DOHH2 (cell line): ENCODE measurements around the gene MSTO1.

Experiments used
- EZH2phosphoT487 ChIP-seq: fragments of 200-600 bp; sonication (generic); IDR thresholded peaks from 2 replicates; pipeline ENCODE4 v1.6.1; 2017; ENCODE audit warnings: borderline replicate concordance, mild to moderate bottlenecking, antibody characterized with exemption, low read length, moderate library complexity, mixed read lengths
- TF ChIP-seq, protein P1 (sequence below): fragments of 200-600 bp; sonication (generic); IDR thresholded peaks from one replicate; pipeline ENCODE4 v1.5.1; 2014; ENCODE audit warnings: antibody characterized with exemption, mild to moderate bottlenecking, low read depth, low read length; ENCODE audit not compliant: poor library complexity, severe bottlenecking

DNA sequence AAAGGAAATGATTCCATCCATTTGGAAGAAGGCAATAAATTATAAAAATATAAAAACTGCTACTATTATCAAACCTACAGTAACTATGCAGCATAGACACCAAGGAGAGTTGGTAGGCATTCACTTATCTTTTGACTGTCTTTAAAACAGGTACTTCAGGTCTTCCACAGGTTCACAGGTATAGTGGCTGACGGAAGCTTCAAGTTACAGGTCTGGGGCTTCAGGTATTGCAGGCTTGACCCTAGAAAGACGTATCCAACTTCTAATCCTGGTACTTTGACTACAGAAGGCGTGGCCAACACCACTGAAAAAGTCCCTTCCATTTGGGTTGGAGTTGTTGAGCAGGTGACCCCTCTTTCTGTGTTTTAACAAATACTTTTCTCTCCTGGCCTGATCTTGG is 42.9 kb downstream of the MSTO1 start:
- TF ChIP-seq, protein P1, sequence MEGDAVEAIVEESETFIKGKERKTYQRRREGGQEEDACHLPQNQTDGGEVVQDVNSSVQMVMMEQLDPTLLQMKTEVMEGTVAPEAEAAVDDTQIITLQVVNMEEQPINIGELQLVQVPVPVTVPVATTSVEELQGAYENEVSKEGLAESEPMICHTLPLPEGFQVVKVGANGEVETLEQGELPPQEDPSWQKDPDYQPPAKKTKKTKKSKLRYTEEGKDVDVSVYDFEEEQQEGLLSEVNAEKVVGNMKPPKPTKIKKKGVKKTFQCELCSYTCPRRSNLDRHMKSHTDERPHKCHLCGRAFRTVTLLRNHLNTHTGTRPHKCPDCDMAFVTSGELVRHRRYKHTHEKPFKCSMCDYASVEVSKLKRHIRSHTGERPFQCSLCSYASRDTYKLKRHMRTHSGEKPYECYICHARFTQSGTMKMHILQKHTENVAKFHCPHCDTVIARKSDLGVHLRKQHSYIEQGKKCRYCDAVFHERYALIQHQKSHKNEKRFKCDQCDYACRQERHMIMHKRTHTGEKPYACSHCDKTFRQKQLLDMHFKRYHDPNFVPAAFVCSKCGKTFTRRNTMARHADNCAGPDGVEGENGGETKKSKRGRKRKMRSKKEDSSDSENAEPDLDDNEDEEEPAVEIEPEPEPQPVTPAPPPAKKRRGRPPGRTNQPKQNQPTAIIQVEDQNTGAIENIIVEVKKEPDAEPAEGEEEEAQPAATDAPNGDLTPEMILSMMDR, result no peak
- no peak for TF ChIP-seq EZH2phosphoT487
